Brain microvascular endothelial cell (primary cell): ENCODE measurements around the gene KRTAP5-4.

Experiments used
- DNase-seq: peaks from one replicate; pipeline ENCODE4 v3.0.0-alpha.2; 2020
- H3K27ac ChIP-seq: fragments of 250-450 bp; sonication (Bioruptor Pico); 2 replicates; pipeline ENCODE4 v1.5.1; 2020; ENCODE audit warnings: mild to moderate bottlenecking, moderate library complexity
- H3K27me3 ChIP-seq: fragments of 250-450 bp; sonication (Bioruptor Pico); replicated peaks from 2 replicates; pipeline ENCODE4 v1.5.1; 2020; ENCODE audit warnings: mild to moderate bottlenecking
- H3K36me3 ChIP-seq: fragments of 250-450 bp; sonication (Bioruptor Pico); replicated peaks from 2 replicates; pipeline ENCODE4 v1.5.1; 2020; ENCODE audit warnings: mild to moderate bottlenecking
- H3K4me3 ChIP-seq: 2 replicates; pipeline ENCODE4 v1.5.1; 2011; ENCODE audit warnings: low read depth, mild to moderate bottlenecking, control low read depth, low read length, moderate library complexity
- in situ Hi-C: cut with HindIII; loops from 2 replicates; pipeline ENCODE4 v1.10.0; 2017; ENCODE audit warnings: low sequenced_read_pairs, low pct_ligation_motif_present
- TF ChIP-seq, protein P1 (sequence below): IDR thresholded peaks from 2 replicates; pipeline ENCODE4 v1.5.1; 2011; ENCODE audit warnings: low read depth, mild to moderate bottlenecking, moderate library complexity, low read length, control low read depth, inconsistent platforms; ENCODE audit errors: missing control alignments

Gene KRTAP5-4

DNA sequence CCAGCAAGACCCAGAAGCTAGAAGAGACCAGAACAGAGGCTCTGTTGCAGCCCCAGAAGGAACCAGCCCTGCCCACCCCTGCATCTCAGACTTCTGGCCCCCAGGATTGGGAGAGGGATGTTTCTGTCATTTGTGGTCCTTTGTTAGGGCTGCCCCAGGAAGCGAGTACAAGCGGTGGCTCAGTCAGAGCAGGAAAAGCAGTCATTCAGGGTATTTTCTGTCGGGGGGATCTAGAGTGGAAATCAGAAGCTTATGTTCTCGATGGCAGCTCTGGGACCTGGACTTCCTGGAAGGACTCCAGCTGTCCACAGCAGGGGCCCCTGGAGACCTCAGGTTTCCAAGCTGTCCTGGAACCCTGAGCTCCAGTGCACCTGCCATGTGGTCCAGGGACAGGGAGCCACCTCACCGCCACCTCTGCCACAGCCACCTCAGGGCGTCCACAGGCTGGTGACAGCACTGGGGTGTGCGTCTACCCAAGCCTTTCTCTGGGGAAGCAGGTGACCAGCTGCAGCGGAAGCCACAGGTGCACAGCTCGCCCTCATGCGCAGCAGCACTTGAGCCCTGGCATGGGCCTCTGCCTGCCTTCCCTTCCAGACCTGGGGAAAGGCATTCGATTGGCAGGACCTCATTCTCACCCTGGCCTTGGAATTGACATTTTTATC, 10.2 kb upstream of the KRTAP5-4 start:
- TF ChIP-seq, protein P1, sequence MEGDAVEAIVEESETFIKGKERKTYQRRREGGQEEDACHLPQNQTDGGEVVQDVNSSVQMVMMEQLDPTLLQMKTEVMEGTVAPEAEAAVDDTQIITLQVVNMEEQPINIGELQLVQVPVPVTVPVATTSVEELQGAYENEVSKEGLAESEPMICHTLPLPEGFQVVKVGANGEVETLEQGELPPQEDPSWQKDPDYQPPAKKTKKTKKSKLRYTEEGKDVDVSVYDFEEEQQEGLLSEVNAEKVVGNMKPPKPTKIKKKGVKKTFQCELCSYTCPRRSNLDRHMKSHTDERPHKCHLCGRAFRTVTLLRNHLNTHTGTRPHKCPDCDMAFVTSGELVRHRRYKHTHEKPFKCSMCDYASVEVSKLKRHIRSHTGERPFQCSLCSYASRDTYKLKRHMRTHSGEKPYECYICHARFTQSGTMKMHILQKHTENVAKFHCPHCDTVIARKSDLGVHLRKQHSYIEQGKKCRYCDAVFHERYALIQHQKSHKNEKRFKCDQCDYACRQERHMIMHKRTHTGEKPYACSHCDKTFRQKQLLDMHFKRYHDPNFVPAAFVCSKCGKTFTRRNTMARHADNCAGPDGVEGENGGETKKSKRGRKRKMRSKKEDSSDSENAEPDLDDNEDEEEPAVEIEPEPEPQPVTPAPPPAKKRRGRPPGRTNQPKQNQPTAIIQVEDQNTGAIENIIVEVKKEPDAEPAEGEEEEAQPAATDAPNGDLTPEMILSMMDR = no peak
- no peak overlapping the region for H3K27ac ChIP-seq
- DNase-seq = no peak
- H3K36me3 ChIP-seq = no peaks in the 10 kb centered on the region
- peaks cover 24% of the 10 kb centered on the region for H3K27me3 ChIP-seq
- in situ Hi-C loops = no loop called here
- H3K4me3 ChIP-seq = no peak overlapping the region

DNA sequence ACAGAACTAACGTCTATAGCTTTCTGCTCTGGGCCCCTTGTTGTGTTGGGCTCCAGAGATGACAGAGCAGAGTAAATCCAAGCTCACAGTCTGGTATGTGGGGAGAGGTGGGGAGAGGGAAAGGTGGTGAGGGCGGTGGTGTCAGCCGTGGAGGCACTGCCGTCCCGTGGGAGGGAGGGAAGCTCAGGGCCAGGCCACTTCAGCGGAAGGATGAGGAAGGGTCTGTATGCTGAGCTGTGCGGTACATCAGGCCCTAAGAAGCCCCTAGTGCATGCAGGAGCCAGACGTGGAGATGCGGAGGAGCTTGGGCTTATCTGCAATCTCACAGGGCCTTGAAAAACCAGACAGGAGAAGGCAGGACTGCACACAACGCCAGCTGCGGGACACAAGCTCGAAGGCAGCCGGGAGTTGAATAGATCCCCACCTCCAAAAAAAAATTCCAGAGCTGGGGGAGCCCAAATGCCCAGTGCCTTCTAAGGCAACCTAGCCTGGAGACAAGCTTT, 9.2 kb upstream of the KRTAP5-4 start:
- no peaks in the 10 kb centered on the region for H3K36me3 ChIP-seq
- no peak for DNase-seq
- no peak overlapping the region for H3K4me3 ChIP-seq
- TF ChIP-seq, protein P1 = no peak
- in situ Hi-C loops = no loop called here
- H3K27ac ChIP-seq = no peak overlapping the region
- H3K27me3 ChIP-seq = peaks cover 25% of the 10 kb centered on the region

DNA sequence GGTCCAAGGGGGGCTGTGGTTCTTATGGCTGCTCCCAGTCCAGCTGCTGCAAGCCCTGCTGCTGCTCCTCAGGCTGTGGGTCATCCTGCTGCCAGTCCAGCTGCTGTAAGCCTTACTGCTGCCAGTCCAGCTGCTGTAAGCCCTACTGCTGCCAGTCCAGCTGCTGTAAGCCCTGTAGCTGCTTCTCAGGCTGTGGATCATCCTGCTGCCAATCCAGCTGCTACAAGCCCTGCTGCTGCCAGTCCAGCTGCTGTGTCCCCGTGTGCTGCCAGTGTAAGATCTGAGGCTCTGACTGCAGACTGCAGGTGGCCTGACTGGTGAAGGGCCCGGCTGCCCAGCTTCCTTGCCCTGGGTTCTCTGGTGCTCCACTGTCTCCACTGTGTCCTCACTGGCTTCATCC, 8.3 kb upstream of the KRTAP5-4 start:
- no peak for DNase-seq
- no peaks in the 10 kb centered on the region for H3K36me3 ChIP-seq
- no peak overlapping the region for H3K4me3 ChIP-seq
- TF ChIP-seq, protein P1 = no peak
- in situ Hi-C loops = no loop called here
- H3K27me3 ChIP-seq = peaks cover 25% of the 10 kb centered on the region
- no peak overlapping the region for H3K27ac ChIP-seq

DNA sequence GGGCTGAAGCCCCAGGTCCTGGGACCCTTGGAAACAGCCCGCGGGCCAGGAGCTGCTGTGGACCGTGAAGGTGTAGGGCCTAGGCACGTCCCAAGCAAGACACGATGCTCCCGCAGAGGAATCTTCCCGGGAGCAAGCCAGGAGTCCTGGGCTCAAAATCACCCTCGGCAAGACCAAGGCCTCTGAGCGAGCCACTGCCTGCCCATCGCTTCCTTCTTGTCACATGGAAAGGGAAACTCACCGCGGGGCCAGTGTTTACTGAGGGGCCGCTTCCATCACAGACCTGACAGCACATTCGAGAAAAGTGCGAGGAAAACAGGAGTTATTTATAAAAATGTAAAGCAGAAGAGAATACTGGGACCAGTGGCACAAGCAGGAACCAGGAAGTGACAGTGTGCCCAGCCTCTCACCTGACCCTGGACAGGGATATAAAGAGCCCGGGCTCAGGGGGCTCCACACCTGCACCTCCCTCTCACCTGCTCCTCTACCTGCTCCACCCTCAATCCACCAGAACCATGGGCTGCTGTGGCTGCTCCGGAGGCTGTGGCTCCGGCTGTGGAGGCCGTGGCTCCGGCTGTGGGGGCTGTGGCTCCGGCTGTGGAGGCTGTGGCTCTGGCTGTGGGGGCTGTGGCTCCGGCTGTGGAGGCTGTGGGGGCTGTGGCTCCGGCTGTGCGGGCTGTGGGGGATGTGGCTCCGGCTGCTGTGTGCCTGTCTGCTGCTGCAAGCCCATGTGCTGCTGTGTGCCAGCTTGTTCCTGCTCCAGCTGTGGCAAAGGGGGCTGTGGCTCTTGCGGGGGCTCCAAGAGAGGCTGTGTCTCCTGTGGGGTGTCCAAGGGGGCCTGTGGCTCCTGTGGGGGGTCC, 7.6 kb upstream of the KRTAP5-4 start, which contains the start of gene KRTAP5-5:
Gene KRTAP5-5, plus strand, starts transcription at position 450 of the 860 bp plus-strand sequence. Its CDS starts 66 bp downstream, at position 516.
- no peak within 1 kb of the TSS for H3K4me3 ChIP-seq
- H3K27ac ChIP-seq = no peak within 1 kb of the TSS
- TF ChIP-seq, protein P1 = no peak
- H3K27me3 ChIP-seq = peaks cover 28% of the 10 kb centered on the region
- DNase-seq = no peak
- in situ Hi-C loops = no loop called here
- H3K36me3 ChIP-seq = no peaks in the 10 kb centered on the region

DNA sequence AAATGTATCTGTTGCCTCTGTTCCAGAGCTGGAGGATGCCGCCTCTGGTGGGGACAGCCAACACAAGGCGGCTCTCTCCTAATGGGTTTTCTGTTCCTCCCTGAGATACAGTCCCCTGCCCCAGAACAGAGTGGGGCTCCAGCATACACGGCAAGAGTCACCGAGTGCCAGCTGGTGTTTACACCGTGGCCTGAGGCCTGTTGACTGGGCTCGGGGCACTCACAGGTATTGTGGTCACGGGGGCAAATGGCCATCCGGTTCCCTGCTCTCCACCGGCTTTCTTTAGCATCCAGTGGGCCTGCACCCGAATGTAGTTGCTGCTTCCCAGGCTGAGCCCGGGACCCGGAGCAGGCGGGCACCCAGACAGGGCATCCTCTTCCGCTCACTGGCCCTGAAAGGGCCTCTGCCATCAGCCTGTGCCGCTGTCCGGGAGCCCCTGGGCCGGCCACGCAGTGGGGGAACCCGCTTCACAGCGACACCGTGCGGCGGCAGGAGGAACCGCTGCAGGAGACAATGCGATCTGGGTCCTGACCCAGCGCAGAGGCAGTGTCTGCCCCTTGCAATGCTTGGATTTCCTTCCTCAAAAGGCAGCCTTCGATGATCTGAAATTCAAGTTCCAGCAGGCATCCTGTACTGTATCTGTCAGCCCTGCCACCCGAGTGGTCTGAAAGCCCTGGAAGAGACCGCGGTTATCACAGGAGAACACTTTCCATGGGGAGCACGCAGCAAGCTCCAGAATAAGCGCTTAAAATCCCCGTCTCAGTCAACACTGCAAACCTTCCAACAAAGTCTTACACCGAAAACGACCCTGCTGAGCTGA, 6.8 kb upstream of the KRTAP5-4 start:
- Histone ChIP-seq H3K36me3 (no peaks in the 10 kb centered on the region), H3K27ac (no peak overlapping the region), H3K27me3 (peaks cover 24% of the 10 kb centered on the region), H3K4me3 (no peak overlapping the region)
- no peak for DNase-seq
- in situ Hi-C loops = no loop called here
- TF ChIP-seq, protein P1 = peak; percentile 98
